Stimulated activated naive CD8-positive, alpha-beta T cell treated with anti-CD3 and anti-CD28 coated beads, Interleukin-15, Interleukin-2, amounts not matched to agents 100 U/mL and 50 U/mL, for 24 hours (primary cell): ENCODE results near the gene STK4.
"Not testable (repeated sequence)": the region's sequence is repeated elsewhere in the genome, so short reads cannot be mapped to it uniquely, and the experiment has no call there.

ENCODE experiments used
- ATAC-seq: fragments of 150-1000 bp; cut with Tn5 transposase; one replicate; pipeline ENCODE4 v1.10.0; 2021
- DNase-seq: peaks from one replicate; pipeline ENCODE4 v3.0.0; 2021

STK4 gene

GRCh38 chr20:44983093-44983674 lies 16.9 kb downstream of the STK4 start:
- no peak for DNase-seq
- ATAC-seq, result no peak

GRCh38 chr20:44988631-44989171 lies 22.4 kb downstream of the STK4 start:
- ATAC-seq (no peak), DNase-seq (no peak)

- ATAC-seq, result peak; percentile 95
- peak; percentile 60 for DNase-seq
Observed at GRCh38 chr20:44990425-44990824, 24.1 kb downstream of the STK4 start.

- ATAC-seq, result no peak
- no peak for DNase-seq
Observed at GRCh38 chr20:44990957-44991356, 24.6 kb downstream of the STK4 start.

DNA sequence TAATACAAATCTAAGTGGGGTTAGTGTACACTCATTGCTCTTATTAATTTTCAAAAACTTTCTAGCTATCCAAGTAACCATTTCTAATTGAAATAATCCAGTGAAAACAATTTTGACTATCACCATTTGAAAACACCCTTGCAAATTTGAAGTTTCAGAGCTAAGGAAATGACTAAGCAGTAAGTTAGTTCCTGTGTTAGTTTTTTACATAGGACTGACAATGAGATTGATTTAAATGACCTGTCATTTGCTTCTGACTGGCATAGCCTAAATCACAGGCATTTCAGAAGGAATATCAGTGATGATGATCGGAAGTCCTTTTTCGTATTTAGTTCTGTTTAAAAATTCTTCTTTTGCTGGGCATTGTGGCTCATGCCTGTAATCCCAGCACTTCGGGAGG lies 27.0 kb downstream of the STK4 start:
- DNase-seq (no peak), ATAC-seq (no peak)

- peak; percentile 40 for ATAC-seq
Observed at GRCh38 chr20:44997171-44997570, 30.9 kb downstream of the STK4 start.

DNA sequence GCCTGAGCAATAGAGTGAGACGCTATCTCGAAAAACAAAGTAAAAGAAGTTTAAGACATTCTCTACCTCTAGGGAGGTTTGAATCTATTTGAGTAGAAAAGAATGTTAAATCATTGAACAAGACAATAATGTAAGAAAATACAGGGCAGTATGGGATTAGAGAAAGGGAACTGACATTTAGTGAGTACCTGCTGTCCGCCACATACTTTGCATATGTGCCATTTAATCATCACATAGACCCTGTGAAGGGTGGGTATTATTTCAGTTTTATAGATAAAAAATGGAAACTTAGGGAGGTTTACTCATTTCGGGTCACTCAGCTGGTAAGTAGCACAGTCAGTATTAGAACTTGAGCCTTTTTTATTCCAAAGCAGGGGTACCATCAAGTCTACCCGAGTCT lies 31.4 kb downstream of the STK4 start:
- DNase-seq (no peak), ATAC-seq (peak; percentile 95)

More at GRCh38 chr20:44997171-44997570, 30.9 kb downstream of the STK4 start:
- DNase-seq, result no peak

DNA sequence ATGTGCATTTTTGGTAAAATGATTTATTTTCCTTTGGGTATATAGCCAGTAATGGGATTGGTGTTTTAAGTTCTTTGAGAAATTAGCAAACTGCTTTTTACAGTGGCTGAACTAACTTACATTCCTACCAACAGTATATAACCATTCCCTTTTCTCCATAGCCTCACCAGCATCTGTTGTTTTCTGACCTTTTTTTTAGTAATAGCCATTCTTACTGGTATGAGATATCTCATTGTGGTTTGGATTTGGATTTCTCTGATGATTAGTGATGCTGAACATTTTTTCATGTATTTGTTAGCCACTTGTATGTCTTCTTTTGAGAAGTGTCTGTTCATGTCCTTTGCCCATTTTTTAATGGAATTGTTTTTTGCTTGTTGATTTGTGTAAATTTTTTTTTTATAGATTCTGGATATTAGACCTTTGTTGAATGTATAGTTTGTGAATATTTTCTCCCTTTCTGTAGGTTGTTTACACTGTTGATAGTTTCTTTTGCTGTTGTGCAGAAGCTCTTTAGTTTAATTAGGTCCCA lies 42.3 kb downstream of the STK4 start:
- DNase-seq (no peak), ATAC-seq (no peak)

- no peak for ATAC-seq
Observed at GRCh38 chr20:45010399-45010828, 44.1 kb downstream of the STK4 start.

GRCh38 chr20:45011108-45011526 lies 44.8 kb downstream of the STK4 start:
- DNase-seq, result peak; percentile 52
- peak; percentile 74 for ATAC-seq

More at GRCh38 chr20:45010399-45010828, 44.1 kb downstream of the STK4 start:
- DNase-seq, result no peak

DNA sequence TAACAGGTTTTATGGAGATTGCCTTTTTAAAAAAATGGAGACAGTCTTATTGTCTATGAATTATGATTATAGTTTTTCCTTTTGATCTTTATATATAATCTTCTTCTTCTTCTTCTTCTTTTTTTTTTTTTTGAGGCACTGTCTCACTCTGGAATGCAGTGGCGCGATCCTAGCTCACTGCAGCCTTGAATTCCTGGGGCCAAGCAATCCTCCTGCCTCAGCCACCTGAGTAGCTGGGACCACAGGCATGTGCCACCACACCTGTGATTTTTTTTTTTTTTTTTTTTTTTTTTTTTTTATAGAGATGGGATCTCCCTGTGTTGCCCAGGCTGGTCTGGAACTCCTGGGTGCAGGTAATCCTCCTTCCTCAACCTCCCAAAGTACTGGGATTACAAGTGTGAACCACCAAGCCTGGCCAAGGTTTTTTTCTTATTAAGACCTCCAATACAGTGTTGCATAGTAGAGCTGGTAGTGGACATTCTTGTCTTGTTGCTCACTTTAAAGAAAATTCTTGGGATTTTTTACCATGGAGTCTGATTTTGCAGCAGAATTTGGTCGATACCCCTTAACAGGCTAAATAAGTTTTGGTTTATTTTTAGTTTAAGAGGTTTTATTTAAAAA lies 46.5 kb downstream of the STK4 start:
- DNase-seq (no peak), ATAC-seq (no peak)

DNA sequence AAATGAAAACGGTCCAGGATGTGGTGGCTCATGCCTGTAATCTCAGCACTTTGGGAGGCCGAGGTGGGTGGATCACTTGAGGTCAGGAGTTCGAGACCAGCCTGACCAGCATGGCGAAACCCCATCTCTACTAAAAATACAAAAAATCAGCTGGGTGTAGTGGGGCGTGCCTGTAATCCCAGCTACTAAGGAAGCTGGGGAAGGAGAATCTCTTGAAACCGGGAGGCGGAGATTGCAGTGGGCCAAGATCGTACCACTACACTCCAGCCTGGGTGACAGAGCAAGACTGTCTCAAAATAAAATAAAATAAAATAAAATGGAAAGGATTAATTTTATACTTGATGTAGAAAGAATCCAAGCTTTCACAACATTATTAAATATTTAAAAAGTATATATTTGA lies 47.8 kb downstream of the STK4 start:
- not testable (repeated sequence) for ATAC-seq, DNase-seq

DNA sequence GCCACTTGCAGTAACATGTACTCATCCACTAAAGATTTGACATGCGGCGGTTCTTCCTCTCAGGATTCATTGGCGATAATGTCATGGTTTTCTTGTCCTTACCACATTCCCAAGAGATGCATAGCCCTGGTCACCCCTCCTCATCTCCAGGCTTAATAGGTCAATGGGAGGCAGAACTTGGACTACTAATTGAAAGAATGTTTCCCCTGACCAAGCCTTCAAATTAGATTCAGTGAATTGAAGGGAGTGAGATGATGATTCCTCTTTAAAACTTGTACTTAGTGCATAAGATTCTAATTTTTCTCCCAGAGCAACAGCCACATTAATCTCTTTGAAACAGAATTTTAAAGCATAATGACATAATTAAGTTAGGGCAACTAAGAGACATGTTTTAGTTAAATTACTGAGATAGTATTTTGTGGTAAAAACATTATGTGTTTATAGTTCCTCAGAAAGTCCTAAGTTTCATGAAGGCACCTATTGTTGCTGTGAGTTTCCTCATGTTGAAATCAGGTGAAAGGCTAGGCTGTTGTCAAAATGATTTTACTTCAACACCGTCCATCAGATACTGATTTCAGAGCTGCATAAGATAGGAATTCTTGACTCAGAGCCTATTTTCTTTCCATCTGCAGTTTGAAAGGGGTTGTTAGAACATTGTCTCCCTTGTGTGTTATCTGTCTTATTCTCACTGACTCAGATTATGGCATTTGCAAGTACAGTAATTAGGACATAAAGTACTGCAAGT lies 48.5 kb downstream of the STK4 start:
- ATAC-seq (peak; percentile 54), DNase-seq (no peak)

DNA sequence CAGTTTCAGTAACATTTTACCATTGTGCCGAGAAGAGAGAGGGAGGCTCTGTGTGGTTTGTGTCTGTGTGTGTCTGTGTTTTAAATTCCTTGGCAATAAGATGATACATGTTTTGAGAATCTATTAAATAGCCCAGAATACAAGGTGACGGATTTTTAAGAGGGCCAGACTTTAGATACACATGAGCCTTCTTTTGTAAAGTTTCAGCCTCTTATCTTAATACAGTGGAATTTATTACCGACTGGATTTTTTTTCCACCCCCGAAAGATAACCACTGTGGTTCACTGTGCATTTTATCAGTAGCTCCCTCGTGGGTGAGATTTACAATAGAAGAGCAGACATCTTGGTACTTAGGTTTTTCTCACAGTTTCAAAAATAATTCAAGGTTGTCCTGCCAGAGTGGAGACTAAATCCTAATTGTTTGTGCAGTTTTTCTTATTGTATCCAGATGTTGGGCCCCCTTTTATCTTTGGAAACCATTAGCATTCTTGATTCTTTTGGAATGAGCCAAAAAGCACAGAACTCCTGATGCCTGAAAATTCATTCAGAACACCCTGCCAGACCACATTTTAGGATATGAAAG lies 49.9 kb downstream of the STK4 start:
- ATAC-seq (peak; percentile 29), DNase-seq (no peak)

- ATAC-seq, result no peak
- no peak for DNase-seq
Observed at GRCh38 chr20:45017281-45017680, 51.0 kb downstream of the STK4 start.

DNA sequence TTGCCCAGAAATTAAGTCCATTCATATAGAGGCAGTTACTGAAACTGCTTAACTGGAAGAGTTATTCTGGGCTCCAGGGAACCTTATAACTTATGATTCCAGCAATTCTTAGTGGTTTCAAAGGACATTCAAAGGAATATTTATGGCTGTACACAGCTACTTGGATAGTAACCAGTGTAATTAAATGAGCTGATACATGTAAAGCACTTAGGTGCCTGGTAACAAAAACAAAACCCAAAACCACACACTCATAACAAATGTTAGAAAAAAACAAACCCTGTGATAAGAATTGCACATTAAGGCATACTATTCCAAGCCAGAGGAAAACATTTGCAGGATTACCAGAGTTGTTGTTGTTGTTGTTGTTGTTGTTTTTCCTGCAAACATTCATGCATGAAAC lies 51.5 kb downstream of the STK4 start:
- DNase-seq, result no peak
- no peak for ATAC-seq

GRCh38 chr20:45019027-45019761 lies 52.9 kb downstream of the STK4 start:
- no peak for ATAC-seq
- no peak for DNase-seq

- DNase-seq, result no peak
- ATAC-seq, result no peak
Observed at GRCh38 chr20:45019762-45020123, 53.4 kb downstream of the STK4 start.

- no peak for DNase-seq
- ATAC-seq, result no peak
Observed at GRCh38 chr20:45020236-45020886, 54.0 kb downstream of the STK4 start.

GRCh38 chr20:45021631-45022030 lies 55.3 kb downstream of the STK4 start:
- DNase-seq, result no peak
- no peak for ATAC-seq

DNA sequence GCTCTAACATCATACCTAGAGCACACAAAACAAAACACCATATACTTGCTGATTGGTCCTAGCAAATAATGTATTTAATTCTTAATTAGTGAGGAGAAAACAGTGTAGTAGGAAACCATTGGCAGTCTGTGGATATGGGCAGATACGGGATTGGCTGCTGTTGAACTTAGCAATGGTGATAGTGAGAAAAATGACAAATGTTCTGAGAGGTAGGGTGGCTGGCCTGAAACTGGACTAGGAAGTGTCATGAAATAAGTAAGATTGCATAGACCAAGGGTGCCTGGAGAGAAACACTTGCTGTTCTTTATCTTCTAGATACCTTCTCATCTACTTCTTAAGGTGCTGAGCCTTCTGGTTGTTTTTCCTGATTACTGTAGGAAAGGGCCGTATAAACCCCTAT lies 56.8 kb downstream of the STK4 start:
- DNase-seq, ATAC-seq: not testable (repeated sequence)
